K562 (cell line): ENCODE measurements around the gene LSS. TPM values are rescaled to one million over a fixed set of nuclear protein-coding genes. Genes with fewer than 3 reads are reported as not detected.

Source experiments
- ATAC-seq: fragments of 200-7000 bp; cut with Tn5 transposase; 3 replicates; pipeline ENCODE4 v1.9.1; 2020; ENCODE audit warnings: moderate library complexity
- BruUV-seq: library from RNA; stranded (reverse); fragments of 400-500 nt; replicated peaks from 2 replicates; lab custom pipeline; 2021; lab: Mats Ljungman, UMichigan
- CTCF ChIA-PET: fragments of 300-600 bp; formaldehyde crosslinking; extraction: SDS; loops from one replicate; lab custom pipeline; 2021; ENCODE audit warnings: low intra/inter-chr PET ratio; lab: Yijun Ruan, JAX
- POLR2A ChIA-PET: fragments of 300-600, 350-650 bp; sonication (Branson Sonifier 250); formaldehyde crosslinking; extraction: SDS; loops from one replicate; lab custom pipeline; 2021; ENCODE audit warnings: antibody characterized with exemption, inconsistent platforms; lab: Yijun Ruan, JAX
- DNase-seq, 4 experiments: peaks; one replicate each; pipeline versions ENCODE4 v3.0.0 to v3.0.0-alpha.2; 2011 to 2018; ENCODE audit warnings: low spot score in 3 of 4, mixed read lengths in 3 of 4; ENCODE audit errors: extremely low read depth in 1 of 4
- FAIRE-seq: peaks from 2 replicates; lab custom pipeline; 2011; peaks lifted over from hg19 to GRCh38; lab: Jason Lieb, UNC
- H2AFZ ChIP-seq: 2 replicates; pipeline ENCODE4 v1.6.0; 2011; ENCODE audit warnings: low read depth, low read length, control low read depth, inconsistent platforms
- H3K27ac ChIP-seq: fragments of 200-600 bp; 3 replicates; pipeline ENCODE4 v1.8.0; 2011; ENCODE audit warnings: low read depth, mild to moderate bottlenecking, control low read depth, inconsistent platforms, low read length, moderate library complexity, mixed read lengths; ENCODE audit errors: extremely low read depth
- H3K27me3 ChIP-seq, 2 experiments: fragments of 300-600 bp in 1 of 2; 2 replicates in 1 of 2; 3 replicates in 1 of 2; pipeline versions ENCODE4 v1.6.0 to v1.8.0; 2011; ENCODE audit warnings: inconsistent platforms in 2 of 2, low read length in 2 of 2, mild to moderate bottlenecking in 1 of 2, mixed read lengths in 1 of 2, moderate library complexity in 1 of 2; ENCODE audit not compliant: control insufficient read depth in 2 of 2, insufficient read depth in 2 of 2
- H3K36me3 ChIP-seq: fragments of 300-600 bp; 3 replicates; pipeline ENCODE4 v1.8.0; 2011; ENCODE audit warnings: mild to moderate bottlenecking, low read length, inconsistent platforms; ENCODE audit not compliant: control insufficient read depth, insufficient read depth
- H3K4me1 ChIP-seq, 2 experiments: fragments of 200-600 bp in 1 of 2; replicated peaks in 1 of 2; 2 replicates in 1 of 2; 3 replicates in 1 of 2; pipeline versions ENCODE4 v1.5.1 to v1.8.0; 2011; ENCODE audit warnings: inconsistent platforms in 2 of 2, low read length in 2 of 2, mild to moderate bottlenecking in 1 of 2, mixed read lengths in 1 of 2, moderate library complexity in 1 of 2; ENCODE audit not compliant: control insufficient read depth in 2 of 2, insufficient read depth in 2 of 2
- H3K4me2 ChIP-seq: 2 replicates; pipeline ENCODE4 v1.6.1; 2011; ENCODE audit warnings: low read length, control low read depth, inconsistent platforms, mixed read lengths; ENCODE audit not compliant: insufficient read depth
- H3K4me3 ChIP-seq: fragments of 200-600 bp; sonication (generic), shearing (Covaris generic); 2 replicates; pipeline ENCODE4 v1.5.1; 2016; ENCODE audit warnings: control low read depth, inconsistent platforms
- H3K79me2 ChIP-seq: fragments of 200-600 bp; 3 replicates; pipeline ENCODE4 v1.8.0; 2011; ENCODE audit warnings: low read length, inconsistent platforms; ENCODE audit not compliant: control insufficient read depth, insufficient read depth
- H3K9ac ChIP-seq, 2 experiments: 2 replicates each; pipeline versions ENCODE4 v1.6.0 to v1.6.1; 2011; ENCODE audit warnings: low read depth in 2 of 2, low read length in 2 of 2, control low read depth in 1 of 2, inconsistent platforms in 1 of 2, mild to moderate bottlenecking in 1 of 2, mixed read lengths in 1 of 2; ENCODE audit not compliant: insufficient read depth in 1 of 2
- H3K9me1 ChIP-seq: one replicate; pipeline ENCODE4 v1.6.0; 2011; ENCODE audit warnings: inconsistent platforms, mild to moderate bottlenecking, low read length, moderate library complexity; ENCODE audit not compliant: control insufficient read depth, insufficient read depth
- H3K9me3 ChIP-seq: replicated peaks from 2 replicates; pipeline ENCODE4 v1.5.1; 2011; ENCODE audit warnings: low read depth, low read length, inconsistent platforms; ENCODE audit not compliant: control insufficient read depth, insufficient read depth
- H4K20me1 ChIP-seq: replicated peaks from 2 replicates; pipeline ENCODE4 v1.6.1; 2011; ENCODE audit warnings: low read length, inconsistent platforms, mixed read lengths; ENCODE audit not compliant: control insufficient read depth, insufficient read depth
- BRD4 ChIP-seq: fragments of 200-600 bp; sonication (generic); IDR thresholded peaks from 2 replicates; pipeline ENCODE4 v1.6.1; 2017; ENCODE audit warnings: inconsistent platforms
- BRD9 ChIP-seq: fragments of 450-650 bp; IDR thresholded peaks from 2 replicates; pipeline ENCODE4 v1.6.1; 2018; ENCODE audit warnings: low read depth; ENCODE audit not compliant: partially characterized antibody
- EP400 ChIP-seq: fragments of 450-650 bp; IDR thresholded peaks from 2 replicates; pipeline ENCODE4 v1.6.1; 2017; ENCODE audit warnings: antibody characterized with exemption, mild to moderate bottlenecking, moderate library complexity
- GATAD2B ChIP-seq: fragments of 450-650 bp; IDR thresholded peaks from 2 replicates; pipeline ENCODE4 v1.6.1; 2017; ENCODE audit warnings: mild to moderate bottlenecking, borderline replicate concordance
- MEF2A ChIP-seq: IDR thresholded peaks from 2 replicates; pipeline ENCODE4 v1.6.1; 2011; ENCODE audit warnings: low read depth, mild to moderate bottlenecking, low read length, moderate library complexity; ENCODE audit not compliant: control insufficient read depth
- TBL1XR1 ChIP-seq, 2 experiments: IDR thresholded peaks; 2 replicates each; pipeline ENCODE4 v1.6.1; 2012; ENCODE audit warnings: improper control_type of control experiment in 2 of 2, low read length in 2 of 2, mild to moderate bottlenecking in 1 of 2
- ZNF699 ChIP-seq: fragments of 250-450 bp; sonication (Bioruptor Pico); IDR thresholded peaks from 2 replicates; pipeline ENCODE4 v1.8.0; 2021; ENCODE audit warnings: mild to moderate bottlenecking, moderate library complexity; ENCODE audit not compliant: insufficient replicate concordance
- ZNF76 ChIP-seq: fragments of 250-450 bp; sonication (Bioruptor Pico); IDR thresholded peaks from 2 replicates; pipeline ENCODE4 v1.4.0; 2020; ENCODE audit warnings: mild to moderate bottlenecking, moderate library complexity, borderline replicate concordance
- WGBS: fragments of 100-300 bp; shearing (Covaris generic); methylation state at CpG from one replicate; pipeline ENCODE4 v1.1.6; 2016; ENCODE audit warnings: low coverage, mixed read lengths; ENCODE audit not compliant: insufficient coverage; ENCODE audit errors: missing lambda C conversion rate; 5-methylcytosine and 5-hydroxymethylcytosine counted together
- in situ Hi-C: fragments of 300-500 bp; cut with MboI; formaldehyde crosslinking; loops from 4 replicates; pipeline ENCODE4 v1.15.0; 2018; ENCODE audit warnings: inconsistent platforms, mixed read lengths
- intact Hi-C: fragments of 100-400 bp; cut with micrococcal nuclease; formaldehyde crosslinking; loops from 2 replicates; pipeline ENCODE4 v1.14.2; 2022
- polyA plus RNA-seq, 8 experiments: library from polyadenylated mRNA; depleted of rRNA in 4 of 8; stranded (reverse) in 5 of 8; unstranded in 3 of 8; fragments of >200 nt; fragmentation: Nextera tagmentation in 2 of 8; fragmentation: Illumina TruSeq in 1 of 8; extraction: Ambion mirVana in 2 of 8; extraction: Trizol in 1 of 8; gene quantifications; 2 replicates each; pipeline versions ENCODE4 v1.2.1 to v1.2.3, GENCODE V29; 2011 to 2014; ENCODE audit warnings: inconsistent platforms in 1 of 8, missing spikeins in 1 of 8
- total RNA-seq, 7 experiments: library from RNA; depleted of rRNA in 6 of 7; stranded (reverse); fragments of >200 nt in 6 of 7; fragmentation: Illumina TruSeq in 2 of 7; extraction: Trizol in 2 of 7; gene quantifications; 2 replicates each; pipeline versions ENCODE4 v1.2.1 to v1.2.3, GENCODE V29; 2011 to 2021; ENCODE audit warnings: low replicate concordance in 1 of 7
- TF ChIP-seq, protein P1 (sequence below): sonication (generic); formaldehyde crosslinking; IDR thresholded peaks from 2 replicates; pipeline ENCODE4 v1.4.0; 2020; ENCODE audit warnings: mild to moderate bottlenecking, missing genetic modification reagents

LSS gene
- total and polyA plus RNA-seq, 9 of the 15 experiments (the other 6 are each of a cell fraction or from before 2014, with no cell fraction given): 2.2 to 89.5 (median 37.4) TPM

DNA sequence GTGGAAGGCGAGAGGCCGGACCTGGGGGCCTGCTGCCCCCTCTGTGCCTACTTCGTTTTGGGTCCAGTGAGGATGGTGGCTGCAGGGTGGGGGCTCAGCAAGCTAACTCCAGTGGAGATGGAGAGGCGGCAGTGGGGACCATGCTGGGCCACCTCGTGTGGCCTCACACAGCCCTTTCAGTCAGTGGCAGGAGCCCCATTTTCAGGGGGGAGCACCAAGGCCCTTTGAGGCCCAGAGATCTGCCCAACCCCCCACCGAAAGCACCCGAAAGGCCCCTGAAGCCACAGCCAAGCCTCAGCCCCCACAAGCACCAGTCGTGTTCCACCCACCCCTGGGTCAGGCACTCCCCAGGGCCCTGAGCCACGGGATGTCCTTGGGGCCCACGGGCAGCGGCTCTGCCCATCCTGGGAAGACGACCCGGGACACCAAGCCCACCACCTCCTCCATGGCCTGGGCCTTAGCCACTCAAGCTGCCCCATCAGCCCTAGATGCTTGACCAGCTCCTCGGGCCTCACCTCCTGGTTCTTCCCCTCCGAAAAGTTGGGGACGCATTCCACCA lies 73.5 kb downstream of the LSS start:
- Histone ChIP-seq H2AFZ (no peak overlapping the region), H3K9ac (peak overlapping the region in 1 of 2 experiments; percentile 87; a peak in 2 of 4 replicates), H3K4me3 (no peak overlapping the region), H3K36me3 (peaks cover 30% of the 10 kb centered on the region; the same call in 2 of the 3 replicates), H3K27ac (no peak overlapping the region), H3K27me3 (no peaks in the 10 kb centered on the region), H3K4me2 (no peak overlapping the region), H4K20me1 (no peaks in the 10 kb centered on the region), H3K79me2 (peaks cover 4% of the 10 kb centered on the region; the same call in 1 of the 3 replicates), H3K9me1 (no peaks in the 10 kb centered on the region), H3K4me1 (peaks cover 15 to 77% of the 10 kb centered on the region in 2 experiments), H3K9me3 (peaks cover 2% of the 10 kb centered on the region; the same call in 1 of the 2 replicates)
- intact Hi-C loops (loop anchor here (5.0 kb wide), 1 partner anchor 72 kb away; the partner anchor contains the start of gene LSS), in situ Hi-C loops (no loop called here)
- ATAC-seq (no peak), FAIRE-seq (no peak), DNase-seq (no peak)
- 85% methylated on average over 14 of the region's 16 CpGs for WGBS
- ChIA-PET CTCF (no interaction called here), POLR2A (interaction anchor here (0.5 kb wide), 1 partner anchor 198 kb away, joined by 3 read pairs; no protein-coding TSS in a partner anchor)
- BruUV-seq: no TSS peak
- TF ChIP-seq GATAD2B (no peak), EP400 (no peak), ZNF699 (no peak), BRD9 (no peak), MEF2A (no peak), ZNF76 (CRISPR knock-in tag) (no peak), BRD4 (no peak), TBL1XR1 (IDR thresholded peaks at IDR 0.05; ENCODE audit: low read length in 2 of 2) (no peak)
- TF ChIP-seq, protein P1, sequence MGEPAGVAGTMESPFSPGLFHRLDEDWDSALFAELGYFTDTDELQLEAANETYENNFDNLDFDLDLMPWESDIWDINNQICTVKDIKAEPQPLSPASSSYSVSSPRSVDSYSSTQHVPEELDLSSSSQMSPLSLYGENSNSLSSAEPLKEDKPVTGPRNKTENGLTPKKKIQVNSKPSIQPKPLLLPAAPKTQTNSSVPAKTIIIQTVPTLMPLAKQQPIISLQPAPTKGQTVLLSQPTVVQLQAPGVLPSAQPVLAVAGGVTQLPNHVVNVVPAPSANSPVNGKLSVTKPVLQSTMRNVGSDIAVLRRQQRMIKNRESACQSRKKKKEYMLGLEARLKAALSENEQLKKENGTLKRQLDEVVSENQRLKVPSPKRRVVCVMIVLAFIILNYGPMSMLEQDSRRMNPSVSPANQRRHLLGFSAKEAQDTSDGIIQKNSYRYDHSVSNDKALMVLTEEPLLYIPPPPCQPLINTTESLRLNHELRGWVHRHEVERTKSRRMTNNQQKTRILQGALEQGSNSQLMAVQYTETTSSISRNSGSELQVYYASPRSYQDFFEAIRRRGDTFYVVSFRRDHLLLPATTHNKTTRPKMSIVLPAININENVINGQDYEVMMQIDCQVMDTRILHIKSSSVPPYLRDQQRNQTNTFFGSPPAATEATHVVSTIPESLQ (CRISPR knock-in tag): no peak
